Suprapubic skin (tissue), 4 donors: ENCODE results near the gene BOK. TPM values are rescaled to one million over a fixed set of nuclear protein-coding genes. Genes with fewer than 3 reads are reported as not detected.

Experiments
- DNase-seq, 2 donors: peaks; one replicate each; pipeline ENCODE4 v3.0.0-alpha.2; 2019; ENCODE audit warnings: low spot score in 2 of 2
- H3K27ac ChIP-seq: fragments of 200-600 bp; sonication (generic); one replicate; pipeline ENCODE4 v1.5.1; 2019
- H3K27me3 ChIP-seq: fragments of 200-600 bp; sonication (generic); one replicate; pipeline ENCODE4 v1.5.1; 2019
- H3K36me3 ChIP-seq: fragments of 200-600 bp; sonication (generic); one replicate; pipeline ENCODE4 v1.5.1; 2019
- H3K4me1 ChIP-seq: fragments of 200-600 bp; sonication (generic); one replicate; pipeline ENCODE4 v1.5.1; 2019
- H3K4me3 ChIP-seq: fragments of 200-600 bp; sonication (generic); one replicate; pipeline ENCODE4 v1.5.1; 2019; ENCODE audit warnings: mild to moderate bottlenecking
- H3K9me3 ChIP-seq: fragments of 200-600 bp; sonication (generic); one replicate; pipeline ENCODE4 v1.5.1; 2019
- EP300 ChIP-seq: sonication (generic); formaldehyde crosslinking; IDR thresholded peaks from one replicate; pipeline ENCODE4 v1.6.1; 2017; ENCODE audit warnings: antibody characterized with exemption
- POLR2A ChIP-seq, 2 donors: fragments of 450-650 bp; IDR thresholded peaks; one replicate each; pipeline ENCODE4 v1.6.1; 2017; ENCODE audit warnings: antibody characterized with exemption in 2 of 2, mild to moderate bottlenecking in 2 of 2, moderate library complexity in 2 of 2
- POLR2AphosphoS5 ChIP-seq, 3 donors: sonication (generic); formaldehyde crosslinking; IDR thresholded peaks; one replicate each; pipeline ENCODE4 v1.6.1; 2017; ENCODE audit warnings: antibody characterized with exemption in 3 of 3
- WGBS: methylation state at CpG from one replicate; pipeline ENCODE4 v1.1.5; 2018; 5-methylcytosine and 5-hydroxymethylcytosine counted together
- total RNA-seq, 4 donors: library from RNA; depleted of rRNA; stranded (reverse); fragments of >200 nt; gene quantifications; one replicate each; pipeline ENCODE4 v1.1.0, GENCODE V29; 2016
- TF ChIP-seq, protein P1 (sequence below), 2 donors: fragments of 200-600 bp in 1 of 2; fragments of 450-650 bp in 1 of 2; sonication (generic) in 1 of 2; IDR thresholded peaks; one replicate each; pipeline ENCODE4 v1.5.1; 2016 to 2019; ENCODE audit warnings: antibody characterized with exemption in 2 of 2, mild to moderate bottlenecking in 1 of 2, moderate library complexity in 1 of 2

BOK gene
- total RNA-seq, 4 donors from 2014 or later = 32.4 to 61.6 (median 60.5) TPM

DNA sequence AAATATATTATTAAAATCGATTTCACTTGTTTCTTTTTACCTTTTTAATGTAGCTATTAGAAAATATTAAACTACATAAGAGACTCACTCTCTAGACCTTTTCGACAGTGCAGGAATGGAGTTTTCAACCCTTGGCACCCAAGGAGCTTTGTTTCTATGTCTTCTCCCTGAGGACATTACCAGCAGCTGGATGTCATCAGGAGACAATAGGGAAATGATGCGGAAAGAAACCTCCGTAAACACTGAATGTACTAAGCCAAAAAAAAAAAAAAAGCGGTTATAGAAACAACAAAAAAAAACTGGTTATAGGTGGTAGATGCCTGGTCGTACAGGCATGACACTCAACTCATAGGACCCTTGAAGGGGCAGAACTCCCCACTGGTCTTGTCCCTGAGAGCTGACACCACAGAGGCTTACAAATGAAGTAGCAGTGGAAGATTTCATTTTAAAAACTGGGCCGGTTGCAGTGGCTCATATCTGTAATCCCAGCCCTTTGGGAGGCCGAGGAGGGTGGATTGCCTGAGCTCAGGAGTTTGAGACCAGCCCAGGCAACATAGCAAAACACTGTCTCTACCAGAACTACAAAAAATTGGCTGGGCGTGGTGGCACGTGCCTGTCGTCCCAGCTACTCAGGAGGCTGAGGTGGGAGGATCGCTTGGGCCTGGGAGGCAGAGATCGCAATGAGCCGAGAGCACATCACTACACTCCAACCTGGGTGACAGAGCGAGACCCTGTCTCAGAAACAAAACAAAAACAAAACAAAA, 54.7 kb downstream of the BOK start:
- Histone ChIP-seq H3K36me3 (peaks cover 5% of the 10 kb centered on the region), H3K27ac (peak overlapping the region; percentile 30), H3K27me3 (no peaks in the 10 kb centered on the region), H3K9me3 (no peaks in the 10 kb centered on the region), H3K4me1 (peaks cover 38% of the 10 kb centered on the region), H3K4me3 (no peak overlapping the region)
- WGBS = 69% methylated on average over 15 of the region's 15 CpGs
- no peak for DNase-seq
- TF ChIP-seq EP300 (no peak), POLR2A (IDR thresholded peaks at IDR 0.05) (no peak), POLR2AphosphoS5 (IDR thresholded peaks at IDR 0.05) (no peak)
- TF ChIP-seq, protein P1, sequence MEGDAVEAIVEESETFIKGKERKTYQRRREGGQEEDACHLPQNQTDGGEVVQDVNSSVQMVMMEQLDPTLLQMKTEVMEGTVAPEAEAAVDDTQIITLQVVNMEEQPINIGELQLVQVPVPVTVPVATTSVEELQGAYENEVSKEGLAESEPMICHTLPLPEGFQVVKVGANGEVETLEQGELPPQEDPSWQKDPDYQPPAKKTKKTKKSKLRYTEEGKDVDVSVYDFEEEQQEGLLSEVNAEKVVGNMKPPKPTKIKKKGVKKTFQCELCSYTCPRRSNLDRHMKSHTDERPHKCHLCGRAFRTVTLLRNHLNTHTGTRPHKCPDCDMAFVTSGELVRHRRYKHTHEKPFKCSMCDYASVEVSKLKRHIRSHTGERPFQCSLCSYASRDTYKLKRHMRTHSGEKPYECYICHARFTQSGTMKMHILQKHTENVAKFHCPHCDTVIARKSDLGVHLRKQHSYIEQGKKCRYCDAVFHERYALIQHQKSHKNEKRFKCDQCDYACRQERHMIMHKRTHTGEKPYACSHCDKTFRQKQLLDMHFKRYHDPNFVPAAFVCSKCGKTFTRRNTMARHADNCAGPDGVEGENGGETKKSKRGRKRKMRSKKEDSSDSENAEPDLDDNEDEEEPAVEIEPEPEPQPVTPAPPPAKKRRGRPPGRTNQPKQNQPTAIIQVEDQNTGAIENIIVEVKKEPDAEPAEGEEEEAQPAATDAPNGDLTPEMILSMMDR (IDR thresholded peaks at IDR 0.05) = no peak

DNA sequence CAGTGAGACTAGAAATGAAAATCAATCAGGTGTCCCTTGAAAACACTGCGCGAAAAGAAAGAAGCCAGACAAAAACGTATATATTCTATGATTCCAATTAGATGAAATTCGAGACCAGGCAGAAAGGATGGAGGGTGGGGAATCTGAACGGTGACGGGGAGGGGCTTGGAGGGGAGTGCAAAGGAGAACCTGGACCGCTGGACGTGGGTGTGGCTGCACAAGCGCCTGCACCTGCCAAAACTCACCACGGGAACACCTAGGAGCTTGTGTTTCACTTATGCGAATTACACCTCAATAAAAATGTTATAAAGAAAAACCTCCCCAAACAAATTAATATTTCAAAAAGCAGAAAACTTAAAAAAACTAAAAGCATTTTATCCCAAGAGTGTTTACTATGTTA, 56.5 kb downstream of the BOK start:
- no peak for DNase-seq
- 71% methylated on average over 11 of the region's 11 CpGs for WGBS
- TF ChIP-seq, protein P1 (IDR thresholded peaks at IDR 0.05) = no peak
- H3K36me3 ChIP-seq = peaks cover 6% of the 10 kb centered on the region
- H3K27ac ChIP-seq = no peak overlapping the region
- H3K9me3 ChIP-seq = no peaks in the 10 kb centered on the region
- peaks cover 29% of the 10 kb centered on the region for H3K4me1 ChIP-seq
- H3K4me3 ChIP-seq = no peak overlapping the region
- no peaks in the 10 kb centered on the region for H3K27me3 ChIP-seq

DNA sequence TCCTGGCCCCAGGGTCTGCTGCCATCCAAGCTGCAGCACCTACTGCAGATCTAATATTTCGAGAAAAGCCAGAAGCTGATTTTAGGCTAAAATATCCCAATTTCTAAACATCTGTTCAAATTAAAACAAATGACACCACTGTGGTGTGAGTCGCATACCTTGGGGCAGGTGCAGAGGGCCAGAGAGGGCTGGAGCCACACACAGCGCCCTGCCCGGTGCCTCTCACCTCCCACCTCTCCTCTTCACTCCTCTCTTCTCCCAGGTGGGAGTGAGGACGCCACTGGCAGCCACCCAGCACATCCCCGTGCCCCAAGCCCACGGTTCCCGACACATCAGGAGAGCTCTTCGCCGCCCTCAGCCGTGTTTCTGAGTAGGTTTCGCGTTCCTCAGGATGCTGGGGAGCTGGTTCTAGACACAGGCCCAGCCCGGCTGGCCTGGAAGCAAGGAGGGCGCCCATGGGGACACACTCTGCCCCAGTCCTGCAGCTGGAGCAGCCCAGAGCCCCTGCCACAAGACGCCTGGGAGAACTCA, 57.0 kb downstream of the BOK start:
- H3K27ac ChIP-seq = no peak overlapping the region
- no peaks in the 10 kb centered on the region for H3K9me3 ChIP-seq
- TF ChIP-seq POLR2A (IDR thresholded peaks at IDR 0.05) = no peak
- WGBS = 92% methylated on average over 15 of the region's 16 CpGs
- no peak overlapping the region for H3K4me3 ChIP-seq
- no peaks in the 10 kb centered on the region for H3K27me3 ChIP-seq
- peaks cover 23% of the 10 kb centered on the region for H3K4me1 ChIP-seq
- DNase-seq = no peak
- peaks cover 6% of the 10 kb centered on the region for H3K36me3 ChIP-seq

DNA sequence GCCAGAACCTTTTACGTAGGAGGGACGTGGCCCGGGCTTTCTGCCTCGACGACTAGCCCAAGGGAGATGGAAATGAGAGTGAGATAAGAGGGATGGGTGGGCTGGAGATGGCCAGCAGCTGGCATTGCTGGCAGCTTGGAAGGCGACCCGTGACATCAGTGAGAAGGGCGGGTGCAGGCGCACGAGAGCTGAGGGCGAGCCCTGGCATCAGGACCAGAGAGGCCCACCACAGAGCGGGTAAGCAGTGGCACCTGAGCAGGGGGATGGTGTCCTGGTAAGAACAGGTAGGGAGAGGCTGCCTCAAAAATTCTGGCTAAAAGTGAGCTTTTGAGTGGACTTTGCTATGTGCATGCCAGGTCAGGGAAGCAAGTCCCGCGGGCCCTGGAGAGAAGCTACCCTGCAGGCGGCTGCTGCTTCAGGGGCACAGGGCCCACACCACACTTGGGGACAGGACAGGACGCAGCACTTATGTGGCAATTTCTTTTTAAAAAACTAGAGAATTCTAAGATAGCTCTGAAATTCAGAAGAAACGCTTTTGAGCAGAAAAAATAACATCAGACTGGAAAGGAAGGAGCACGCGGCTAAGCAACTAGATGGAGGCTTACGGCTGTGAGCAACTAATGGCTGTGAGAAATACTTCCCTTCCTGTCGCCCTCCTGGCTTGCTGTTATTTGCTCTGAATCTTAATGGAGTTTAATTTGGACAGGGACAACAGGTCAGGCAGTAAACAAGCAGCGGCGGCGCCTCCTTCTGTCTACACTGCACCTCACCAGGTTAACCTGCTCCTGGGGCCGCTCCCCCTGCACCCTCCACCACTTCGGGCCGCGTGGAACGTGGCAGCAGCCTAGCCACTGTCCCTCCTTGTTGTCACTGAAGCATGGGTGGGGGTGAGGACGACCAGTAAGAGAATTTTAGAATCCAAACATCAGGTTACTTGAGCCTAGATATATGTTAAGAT, 57.9 kb downstream of the BOK start:
- 92% methylated on average over 30 of the region's 30 CpGs for WGBS
- peaks cover 6% of the 10 kb centered on the region for H3K36me3 ChIP-seq
- H3K9me3 ChIP-seq = no peaks in the 10 kb centered on the region
- peak overlapping the region; percentile 34 for H3K4me3 ChIP-seq
- TF ChIP-seq EP300 = no peak
- TF ChIP-seq POLR2A (IDR thresholded peaks at IDR 0.05) = no peak
- TF ChIP-seq, protein P1 (IDR thresholded peaks at IDR 0.05) = no peak
- no peak for TF ChIP-seq POLR2AphosphoS5 (IDR thresholded peaks at IDR 0.05)
- DNase-seq = no peak
- H3K27me3 ChIP-seq = no peaks in the 10 kb centered on the region
- H3K27ac ChIP-seq = no peak overlapping the region
- H3K4me1 ChIP-seq = peaks cover 17% of the 10 kb centered on the region

DNA sequence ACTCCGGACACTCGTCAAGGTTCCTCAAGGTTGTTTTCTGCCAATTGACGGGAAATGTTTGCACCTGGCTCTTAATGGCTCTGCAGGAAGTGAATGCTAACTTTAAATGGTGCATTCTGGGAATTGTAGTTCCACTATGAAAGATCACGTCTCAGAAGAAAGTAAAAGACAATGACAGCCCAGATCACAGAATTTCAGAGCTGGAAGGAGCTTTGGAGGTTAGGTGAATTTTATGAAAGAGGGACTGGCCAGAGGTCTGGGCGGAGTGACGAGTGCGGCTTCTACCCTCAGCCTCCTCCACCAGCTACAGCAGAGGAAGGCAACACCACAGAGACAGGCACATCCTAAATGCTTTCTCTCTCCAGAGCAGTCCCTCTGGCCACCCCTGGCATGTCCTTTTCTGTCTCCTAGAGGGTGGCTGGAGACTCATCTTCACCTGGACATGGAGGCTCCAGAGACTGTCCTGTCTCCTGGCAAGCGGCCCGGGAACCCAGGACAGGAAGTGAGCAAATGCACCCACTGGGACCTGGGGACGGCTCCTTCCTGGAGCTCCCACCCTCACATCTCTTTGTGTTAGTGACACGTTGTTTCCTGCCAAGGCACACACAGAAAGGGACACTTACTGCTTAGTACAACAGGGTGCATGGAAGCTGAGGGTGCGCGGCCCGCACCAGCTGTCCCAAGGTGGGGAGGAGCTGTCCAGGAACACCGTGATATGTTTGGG, 59.0 kb downstream of the BOK start:
- DNase-seq = no peak
- Histone ChIP-seq H3K27me3 (no peaks in the 10 kb centered on the region), H3K4me3 (peak overlapping the region; percentile 34), H3K4me1 (peaks cover 17% of the 10 kb centered on the region), H3K27ac (no peak overlapping the region), H3K36me3 (peaks cover 6% of the 10 kb centered on the region), H3K9me3 (no peaks in the 10 kb centered on the region)
- 61% methylated on average over 11 of the region's 15 CpGs for WGBS
- no peak for TF ChIP-seq EP300
- no peak for TF ChIP-seq POLR2AphosphoS5 (IDR thresholded peaks at IDR 0.05)
- TF ChIP-seq POLR2A (IDR thresholded peaks at IDR 0.05) = no peak
- TF ChIP-seq, protein P1 (IDR thresholded peaks at IDR 0.05) = no peak
